Stomach (tissue), 9 donors: ENCODE data around the gene UBE2G1. TPM values are rescaled to one million over a fixed set of nuclear protein-coding genes. Genes with fewer than 3 reads are reported as not detected.

Source experiments
- DNase-seq, 2 donors: peaks; one replicate each; pipeline versions ENCODE4 v3.0.0 to v3.0.0-alpha.2; 2013 to 2019
- H3K27ac ChIP-seq, 5 donors: fragments of 200-600 bp in 4 of 5; sonication (generic) in 4 of 5; one replicate each; pipeline ENCODE4 v1.5.1; 2013 to 2019; ENCODE audit warnings: mild to moderate bottlenecking in 1 of 5, moderate library complexity in 1 of 5
- H3K27me3 ChIP-seq, 3 donors: fragments of 200-600 bp; sonication (generic); one replicate each; pipeline ENCODE4 v1.5.1; 2017 to 2019; ENCODE audit warnings: mixed run types in 1 of 3
- H3K36me3 ChIP-seq, 4 donors: fragments of 200-600 bp; sonication (generic); 1 replicate in 3 of 4; 2 replicates in 1 of 4; pipeline ENCODE4 v1.5.1; 2016 to 2019
- H3K4me1 ChIP-seq, 4 donors: fragments of 200-600 bp; sonication (generic); one replicate each; pipeline ENCODE4 v1.5.1; 2016 to 2019
- H3K4me3 ChIP-seq, 4 donors: fragments of 200-600 bp; sonication (generic) in 3 of 4; one replicate each; pipeline ENCODE4 v1.5.1; 2016 to 2019; ENCODE audit warnings: mild to moderate bottlenecking in 1 of 4
- H3K9me3 ChIP-seq, 4 donors: fragments of 200-600 bp; sonication (generic); one replicate each; pipeline ENCODE4 v1.5.1; 2016 to 2019
- EP300 ChIP-seq: sonication (generic); formaldehyde crosslinking; IDR thresholded peaks from one replicate; pipeline ENCODE4 v1.6.1; 2017; ENCODE audit warnings: antibody characterized with exemption
- POLR2A ChIP-seq, 4 donors: fragments of 450-650 bp; IDR thresholded peaks; one replicate each; pipeline ENCODE4 v1.6.1; 2016; ENCODE audit warnings: antibody characterized with exemption in 4 of 4, control low read depth in 2 of 4, mild to moderate bottlenecking in 1 of 4, moderate library complexity in 1 of 4
- POLR2AphosphoS5 ChIP-seq, 3 donors: sonication (generic); formaldehyde crosslinking; IDR thresholded peaks; one replicate each; pipeline ENCODE4 v1.6.1; 2016; ENCODE audit warnings: antibody characterized with exemption in 3 of 3
- WGBS, 5 donors: extraction: QIAGEN DNeasy Blood & Tissue Kit in 3 of 5; methylation state at CpG; one replicate each; pipeline versions ENCODE4 v1.1.5 to v1.1.7; 2013 to 2018; 5-methylcytosine and 5-hydroxymethylcytosine counted together
- intact Hi-C: fragments of 100-400 bp; cut with DNase I; formaldehyde crosslinking; loops from one replicate; pipeline ENCODE4 v1.15.1; 2023; ENCODE audit warnings: low total_unique reads
- polyA plus RNA-seq, 3 donors: library from polyadenylated mRNA; stranded (reverse); fragments of 200-250 nt; gene quantifications; one replicate each; pipeline ENCODE4 v1.2.3, GENCODE V29; 2013
- total RNA-seq, 5 donors: library from RNA; depleted of rRNA; stranded (reverse); fragments of >200 nt; gene quantifications; one replicate each; pipeline versions ENCODE4 v1.1.0 to v1.2.3, GENCODE V29; 2014 to 2016
- TF ChIP-seq, protein P1 (sequence below), 7 experiments: fragments of 450-650 bp in 4 of 7; fragments of 200-600 bp in 3 of 7; sonication (generic) in 3 of 7; IDR thresholded peaks; one replicate each; pipeline ENCODE4 v1.5.1; 2016 to 2019; ENCODE audit warnings: antibody characterized with exemption in 7 of 7, control low read depth in 2 of 7, mild to moderate bottlenecking in 1 of 7
- donor health status: healthy with polysubstance abuse.
- donor health status: Bipolar disorder and iron deficiency.
- donor health status: healthy.

Gene UBE2G1
- total and polyA plus RNA-seq, 8 donors = 14.0 to 91.0 (median 38.2) TPM

- intact Hi-C loops = no loop called here
- no peaks in the 10 kb centered on the region for H3K9me3 ChIP-seq
- no peak overlapping the region for H3K4me3 ChIP-seq
- whole genome bisulfite sequencing, 5 donors = 51 to 62% (median 55%) methylated on average over 7 of the region's 7 CpGs
- no peaks in the 10 kb centered on the region for H3K27me3 ChIP-seq
- H3K27ac ChIP-seq = peak overlapping the region in 4 of 5 donors; percentile 44 to 61 (median 50)
- no peaks in the 10 kb centered on the region for H3K36me3 ChIP-seq
- TF ChIP-seq, protein P1, sequence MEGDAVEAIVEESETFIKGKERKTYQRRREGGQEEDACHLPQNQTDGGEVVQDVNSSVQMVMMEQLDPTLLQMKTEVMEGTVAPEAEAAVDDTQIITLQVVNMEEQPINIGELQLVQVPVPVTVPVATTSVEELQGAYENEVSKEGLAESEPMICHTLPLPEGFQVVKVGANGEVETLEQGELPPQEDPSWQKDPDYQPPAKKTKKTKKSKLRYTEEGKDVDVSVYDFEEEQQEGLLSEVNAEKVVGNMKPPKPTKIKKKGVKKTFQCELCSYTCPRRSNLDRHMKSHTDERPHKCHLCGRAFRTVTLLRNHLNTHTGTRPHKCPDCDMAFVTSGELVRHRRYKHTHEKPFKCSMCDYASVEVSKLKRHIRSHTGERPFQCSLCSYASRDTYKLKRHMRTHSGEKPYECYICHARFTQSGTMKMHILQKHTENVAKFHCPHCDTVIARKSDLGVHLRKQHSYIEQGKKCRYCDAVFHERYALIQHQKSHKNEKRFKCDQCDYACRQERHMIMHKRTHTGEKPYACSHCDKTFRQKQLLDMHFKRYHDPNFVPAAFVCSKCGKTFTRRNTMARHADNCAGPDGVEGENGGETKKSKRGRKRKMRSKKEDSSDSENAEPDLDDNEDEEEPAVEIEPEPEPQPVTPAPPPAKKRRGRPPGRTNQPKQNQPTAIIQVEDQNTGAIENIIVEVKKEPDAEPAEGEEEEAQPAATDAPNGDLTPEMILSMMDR (IDR thresholded peaks at IDR 0.05) = no peak
- TF ChIP-seq EP300 = no peak
- TF ChIP-seq POLR2A (IDR thresholded peaks at IDR 0.05) = no peak
- no peak for TF ChIP-seq POLR2AphosphoS5 (IDR thresholded peaks at IDR 0.05)
- DNase-seq = no peak
- H3K4me1 ChIP-seq = peaks cover 43 to 95% (median 66%) of the 10 kb centered on the region in 4 donors
These were observed 53.0 kb downstream of the UBE2G1 start for GRCh38 chr17:4313221-4314114.

- 26 to 44% (median 37%) methylated on average over 6 of the region's 6 CpGs for WGBS, 5 donors
- intact Hi-C loops = no loop called here
- Histone ChIP-seq H3K36me3 (peaks cover 0 to 18% (median 15%) of the 10 kb centered on the region in 4 donors), H3K4me3 (no peak overlapping the region), H3K9me3 (no peaks in the 10 kb centered on the region), H3K4me1 (peaks cover 39 to 70% (median 48%) of the 10 kb centered on the region in 4 donors), H3K27me3 (no peaks in the 10 kb centered on the region), H3K27ac (peak overlapping the region in 3 of 5 donors; percentile 34 to 61 (median 53))
- TF ChIP-seq POLR2A (IDR thresholded peaks at IDR 0.05) = no peak
- TF ChIP-seq, protein P1 (IDR thresholded peaks at IDR 0.05) = no peak
- TF ChIP-seq EP300 = no peak
- TF ChIP-seq POLR2AphosphoS5 (IDR thresholded peaks at IDR 0.05) = no peak
- peak; percentile 37 to 75 for DNase-seq
These were observed 56.0 kb downstream of the UBE2G1 start for GRCh38 chr17:4310354-4311060.

GRCh38 chr17:4309897-4310296, 56.6 kb downstream of the UBE2G1 start:
- peaks cover 0 to 24% (median 20%) of the 10 kb centered on the region in 4 donors for H3K36me3 ChIP-seq
- 19 to 25% (median 24%) methylated on average over 1 of the region's 1 CpG for WGBS, 5 donors
- peak overlapping the region in 2 of 5 donors; percentile 34 to 53 for H3K27ac ChIP-seq
- H3K4me1 ChIP-seq = peaks cover 39 to 67% (median 49%) of the 10 kb centered on the region in 4 donors
- TF ChIP-seq EP300 = no peak
- TF ChIP-seq POLR2A (IDR thresholded peaks at IDR 0.05) = no peak
- no peak for TF ChIP-seq POLR2AphosphoS5 (IDR thresholded peaks at IDR 0.05)
- TF ChIP-seq, protein P1 (IDR thresholded peaks at IDR 0.05) = no peak
- no peak overlapping the region for H3K4me3 ChIP-seq
- H3K27me3 ChIP-seq = no peaks in the 10 kb centered on the region
- no peak for DNase-seq
- no peaks in the 10 kb centered on the region for H3K9me3 ChIP-seq
- intact Hi-C loops = no loop called here

DNA sequence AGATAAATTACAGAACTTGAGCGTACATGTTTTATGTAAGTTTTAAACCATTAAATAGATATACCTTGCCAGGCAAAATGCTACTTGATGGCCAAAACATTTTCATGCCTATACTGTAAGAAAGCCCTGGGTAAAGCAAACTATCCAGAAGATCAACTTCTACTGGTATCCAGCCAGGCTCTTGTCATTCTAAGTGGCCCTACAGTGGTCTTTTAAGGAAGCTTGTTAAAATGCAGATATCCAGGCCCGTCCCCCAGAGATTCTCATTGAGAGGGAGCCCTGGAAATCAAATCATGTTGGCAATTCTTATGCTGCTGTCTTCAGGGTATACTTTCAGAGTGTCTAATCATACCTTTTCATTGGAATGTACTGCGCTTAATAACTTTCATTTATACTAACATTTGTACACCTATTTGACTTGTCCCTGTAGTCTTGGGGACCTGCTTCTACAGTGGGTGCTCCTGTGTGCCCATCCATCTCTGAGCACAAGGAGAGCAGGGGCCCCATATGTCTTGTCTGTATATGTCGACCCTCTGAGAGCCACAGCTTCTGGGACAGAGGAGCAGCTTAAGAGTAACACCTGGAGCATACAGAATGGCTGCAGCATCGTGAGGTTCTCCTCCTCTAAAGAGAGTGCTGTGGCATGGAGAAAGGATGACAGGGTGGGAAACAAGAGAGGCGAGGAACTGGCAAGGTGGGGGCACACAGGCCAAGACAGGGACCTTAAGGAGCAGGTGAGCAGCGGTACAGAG, 59.1 kb downstream of the UBE2G1 start:
- Histone ChIP-seq H3K27ac (no peak overlapping the region), H3K27me3 (no peaks in the 10 kb centered on the region), H3K4me1 (peaks cover 25 to 53% (median 39%) of the 10 kb centered on the region in 4 donors), H3K9me3 (no peaks in the 10 kb centered on the region), H3K4me3 (no peak overlapping the region), H3K36me3 (peaks cover 0 to 38% (median 25%) of the 10 kb centered on the region in 4 donors)
- no peak for DNase-seq
- WGBS, 5 donors = 89 to 93% (median 93%) methylated on average over 7 of the region's 7 CpGs
- TF ChIP-seq POLR2A (IDR thresholded peaks at IDR 0.05) = no peak
- TF ChIP-seq, protein P1 (IDR thresholded peaks at IDR 0.05) = no peak
- TF ChIP-seq POLR2AphosphoS5 (IDR thresholded peaks at IDR 0.05) = no peak
- no peak for TF ChIP-seq EP300
- intact Hi-C loops = no loop called here
